GM12873 (cell line): ENCODE results near the gene ADRA2B.

ENCODE experiments used
- TF ChIP-seq, protein P1 (sequence below): IDR thresholded peaks from 2 replicates; pipeline ENCODE4 v1.5.1; 2012; ENCODE audit warnings: low read depth, mild to moderate bottlenecking, moderate library complexity, low read length, control low read depth; ENCODE audit not compliant: insufficient read depth; ENCODE audit errors: missing control alignments

Gene ADRA2B

DNA sequence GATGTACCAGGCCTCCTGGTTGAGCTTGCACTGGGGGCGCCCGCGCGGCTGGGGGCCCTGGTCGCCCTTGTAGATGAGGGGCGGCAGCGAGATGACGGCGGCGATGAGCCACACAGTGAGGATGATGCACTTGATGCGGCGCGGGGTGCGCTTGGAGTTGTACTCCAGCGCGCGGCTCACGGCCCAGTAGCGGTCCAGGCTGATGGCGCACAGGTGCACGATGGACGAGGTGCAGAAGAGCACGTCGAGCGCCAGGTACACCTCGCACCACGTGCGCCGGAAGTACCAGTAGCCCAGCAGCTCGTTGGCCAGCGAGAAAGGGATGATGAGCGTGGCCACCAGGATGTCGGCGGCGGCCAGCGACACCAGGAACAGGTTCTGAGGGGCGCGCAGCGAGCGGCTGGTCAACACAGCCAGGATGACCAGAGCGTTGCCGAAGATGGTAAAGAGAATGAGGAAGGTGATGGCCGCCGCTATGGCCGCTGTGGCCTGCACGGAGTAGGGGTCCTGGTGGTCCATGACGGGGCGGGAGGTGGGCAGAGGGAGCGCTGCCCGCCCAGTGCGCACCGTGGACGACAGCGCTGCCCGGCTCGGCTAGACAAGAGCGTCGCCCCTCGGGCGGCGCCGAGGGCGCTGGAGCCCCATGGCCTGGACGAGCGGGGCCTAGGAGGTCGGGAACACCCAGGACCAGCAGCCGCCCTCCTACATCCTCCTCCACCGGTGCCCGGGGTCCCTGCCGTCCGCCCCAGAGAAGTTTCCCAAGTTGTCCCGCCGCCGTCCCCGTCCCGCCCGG, 544 bp downstream of the ADRA2B start:
- TF ChIP-seq, protein P1, sequence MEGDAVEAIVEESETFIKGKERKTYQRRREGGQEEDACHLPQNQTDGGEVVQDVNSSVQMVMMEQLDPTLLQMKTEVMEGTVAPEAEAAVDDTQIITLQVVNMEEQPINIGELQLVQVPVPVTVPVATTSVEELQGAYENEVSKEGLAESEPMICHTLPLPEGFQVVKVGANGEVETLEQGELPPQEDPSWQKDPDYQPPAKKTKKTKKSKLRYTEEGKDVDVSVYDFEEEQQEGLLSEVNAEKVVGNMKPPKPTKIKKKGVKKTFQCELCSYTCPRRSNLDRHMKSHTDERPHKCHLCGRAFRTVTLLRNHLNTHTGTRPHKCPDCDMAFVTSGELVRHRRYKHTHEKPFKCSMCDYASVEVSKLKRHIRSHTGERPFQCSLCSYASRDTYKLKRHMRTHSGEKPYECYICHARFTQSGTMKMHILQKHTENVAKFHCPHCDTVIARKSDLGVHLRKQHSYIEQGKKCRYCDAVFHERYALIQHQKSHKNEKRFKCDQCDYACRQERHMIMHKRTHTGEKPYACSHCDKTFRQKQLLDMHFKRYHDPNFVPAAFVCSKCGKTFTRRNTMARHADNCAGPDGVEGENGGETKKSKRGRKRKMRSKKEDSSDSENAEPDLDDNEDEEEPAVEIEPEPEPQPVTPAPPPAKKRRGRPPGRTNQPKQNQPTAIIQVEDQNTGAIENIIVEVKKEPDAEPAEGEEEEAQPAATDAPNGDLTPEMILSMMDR: no peak

DNA sequence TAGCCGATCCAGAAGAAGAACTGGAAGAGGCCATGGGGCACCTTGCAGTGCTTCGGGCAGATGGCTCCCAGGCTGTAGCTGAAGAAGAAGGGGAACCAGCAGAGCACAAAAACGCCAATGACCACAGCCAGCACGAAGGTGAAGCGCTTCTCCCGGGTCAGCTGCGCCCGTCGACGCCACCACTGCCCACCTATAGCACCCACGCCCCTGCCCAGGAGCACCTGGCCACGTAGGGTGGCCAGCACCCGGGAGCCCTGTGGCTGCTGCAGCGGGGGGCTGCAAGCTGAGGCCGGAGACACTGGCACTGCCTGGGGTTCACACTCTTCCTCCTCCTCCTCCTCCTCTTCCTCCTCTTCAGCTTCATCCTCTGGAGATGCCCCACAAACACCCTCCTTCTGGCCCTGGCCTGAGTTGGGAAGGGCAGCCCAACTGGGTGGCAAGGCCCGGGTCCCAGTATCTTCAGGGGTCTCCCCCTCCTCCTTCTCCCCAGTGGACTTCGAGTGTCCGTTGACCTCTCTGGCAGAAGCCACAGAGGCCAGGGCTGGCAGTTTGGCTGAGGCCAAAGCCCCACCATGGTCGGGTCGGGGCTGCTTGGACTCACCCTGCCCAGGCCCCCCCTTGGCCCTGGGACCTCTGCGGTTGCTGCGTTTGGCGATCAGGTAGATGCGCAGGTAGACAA, 1.3 kb downstream of the ADRA2B start:
- TF ChIP-seq, protein P1: no peak

DNA sequence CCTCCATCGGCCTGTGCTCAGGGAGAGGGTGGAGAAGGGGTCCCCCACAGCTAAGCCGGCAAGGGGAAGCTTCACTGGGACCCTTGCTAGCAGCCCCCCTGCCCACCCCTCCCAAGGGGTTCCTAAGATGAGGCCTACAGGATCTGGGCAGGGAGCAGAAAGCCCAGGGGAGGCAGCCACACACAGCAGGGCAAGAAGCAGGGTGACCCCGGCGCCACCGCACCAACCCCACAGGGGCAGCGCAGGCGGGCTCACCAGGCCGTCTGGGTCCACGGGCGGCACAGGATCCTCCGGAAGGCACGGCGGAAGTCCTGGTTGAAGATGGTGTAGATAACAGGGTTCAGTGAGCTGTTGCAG, 1.8 kb downstream of the ADRA2B start:
- TF ChIP-seq, protein P1: no peak

DNA sequence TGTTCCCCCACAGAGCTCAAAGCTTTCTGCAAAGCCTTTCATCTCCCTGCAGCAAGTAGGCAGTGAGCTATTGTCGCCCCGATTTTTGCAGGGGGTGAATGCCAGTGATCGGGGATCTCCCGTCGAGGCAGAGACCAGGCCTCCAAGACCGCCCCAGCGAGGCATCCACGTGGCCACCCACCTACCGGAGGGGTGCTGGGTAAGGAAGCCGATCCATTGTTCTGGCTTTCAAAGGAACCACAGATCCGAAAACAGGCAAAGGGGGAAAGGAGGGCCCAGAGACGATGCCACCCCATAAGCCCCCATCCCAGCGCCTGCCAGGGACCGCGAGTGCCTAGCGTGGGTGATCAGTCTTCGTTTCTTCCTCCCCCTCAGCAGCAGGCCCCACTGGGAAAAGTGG, 2.4 kb downstream of the ADRA2B start:
- TF ChIP-seq, protein P1: no peak

DNA sequence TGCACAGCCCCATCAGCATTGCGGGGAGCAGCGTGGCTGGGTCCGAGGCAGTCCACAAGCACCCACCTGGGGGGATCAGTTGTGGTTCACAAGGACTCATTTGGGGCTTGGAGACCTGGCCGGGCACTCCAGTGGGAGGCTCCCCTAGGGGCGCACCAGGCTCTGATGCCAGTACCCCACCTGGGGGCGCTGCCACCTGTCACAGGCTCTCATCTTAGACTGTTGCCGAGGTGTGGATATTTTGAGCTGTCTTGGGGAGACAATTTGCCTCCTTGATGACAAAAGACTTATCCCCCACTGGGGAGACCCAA, 3.0 kb downstream of the ADRA2B start:
- TF ChIP-seq, protein P1: peak; percentile 57

DNA sequence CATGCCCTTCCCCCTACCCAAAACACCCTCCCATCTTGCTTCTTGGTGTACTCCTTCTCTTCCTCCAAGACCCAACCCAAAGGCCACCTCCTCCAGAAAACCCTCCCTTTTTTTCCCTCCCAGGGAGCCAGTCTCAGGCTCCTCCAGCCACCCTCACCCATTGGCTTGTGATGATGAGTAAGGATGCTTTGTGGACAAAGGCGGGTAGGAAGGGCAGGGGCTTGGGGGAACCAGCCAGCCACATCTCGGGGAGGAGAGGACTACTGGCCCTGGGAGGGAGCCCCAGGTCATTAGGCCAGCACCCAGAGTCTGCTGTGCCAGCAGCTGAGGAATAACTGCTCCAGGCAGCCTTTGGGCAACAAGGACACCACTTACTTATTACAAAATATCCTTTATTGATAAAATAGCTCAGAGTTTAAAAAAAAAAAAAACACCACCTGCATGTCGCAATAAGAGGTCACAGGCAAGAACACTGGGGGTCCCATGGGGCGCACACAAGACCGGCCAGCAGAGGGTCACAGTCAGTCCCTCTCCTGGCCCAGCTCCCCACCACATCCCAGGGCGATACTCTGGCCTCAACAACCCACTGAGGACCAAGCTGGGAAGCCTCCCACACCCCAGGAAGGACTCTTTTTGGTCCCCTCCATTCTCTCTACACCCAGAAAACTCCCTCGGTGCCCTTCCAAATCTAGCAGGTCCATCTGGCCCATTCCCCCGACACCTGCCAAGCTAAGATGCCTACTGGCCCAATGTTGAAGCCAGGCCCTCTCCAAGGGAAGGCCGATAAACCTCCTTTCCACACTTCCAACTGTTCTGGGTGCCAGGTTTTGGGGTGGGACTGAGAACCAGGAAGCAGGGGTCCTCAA, 3.6 kb downstream of the ADRA2B start:
- TF ChIP-seq, protein P1: no peak
